Measurements from ENCODE around the gene ARHGEF38. TPM values are rescaled to one million over a fixed set of nuclear protein-coding genes. Genes with fewer than 3 reads are reported as not detected.

Gene ARHGEF38
- total RNA-seq, 1 experiment from 2014 or later = not detected

DNA sequence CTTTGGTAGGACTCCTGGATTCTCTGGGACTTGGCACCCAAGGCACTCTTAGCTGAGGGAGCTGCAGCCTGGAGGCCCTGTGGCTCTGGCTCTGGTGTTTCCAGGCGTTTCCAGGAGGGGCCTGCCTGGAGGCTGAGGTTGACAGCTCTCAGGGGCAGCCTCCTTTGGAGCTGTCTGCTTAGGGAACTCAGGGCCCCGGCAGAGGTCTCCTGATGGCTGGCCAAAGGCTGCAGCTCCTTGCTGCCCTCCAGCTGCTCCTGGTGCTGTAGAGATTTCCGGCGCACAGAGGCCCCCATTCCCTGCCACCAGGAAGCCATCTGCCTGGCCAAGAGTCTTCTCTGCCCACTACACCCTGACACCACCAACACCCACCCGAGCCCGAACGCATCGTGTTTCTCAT, 25.3 kb upstream of the ARHGEF38 start:
- BruUV-seq (replicated peaks) = no TSS peak
- ChIA-PET POLR2A (no interaction called here), CTCF (interaction anchor here (0.6 to 0.7 kb wide), 2 partner anchors 103 to 187 kb away, joined by 3 to 5 read pairs; no protein-coding TSS in a partner anchor)
- no peak overlapping the region for H3K4me3 Mint-ChIP-seq (ENCODE audit: unreplicated experiment)
- no peaks in the 10 kb centered on the region for H3K27me3 Mint-ChIP-seq (ENCODE audit: insufficient read depth, unreplicated experiment)
- TF ChIP-seq, protein P1, sequence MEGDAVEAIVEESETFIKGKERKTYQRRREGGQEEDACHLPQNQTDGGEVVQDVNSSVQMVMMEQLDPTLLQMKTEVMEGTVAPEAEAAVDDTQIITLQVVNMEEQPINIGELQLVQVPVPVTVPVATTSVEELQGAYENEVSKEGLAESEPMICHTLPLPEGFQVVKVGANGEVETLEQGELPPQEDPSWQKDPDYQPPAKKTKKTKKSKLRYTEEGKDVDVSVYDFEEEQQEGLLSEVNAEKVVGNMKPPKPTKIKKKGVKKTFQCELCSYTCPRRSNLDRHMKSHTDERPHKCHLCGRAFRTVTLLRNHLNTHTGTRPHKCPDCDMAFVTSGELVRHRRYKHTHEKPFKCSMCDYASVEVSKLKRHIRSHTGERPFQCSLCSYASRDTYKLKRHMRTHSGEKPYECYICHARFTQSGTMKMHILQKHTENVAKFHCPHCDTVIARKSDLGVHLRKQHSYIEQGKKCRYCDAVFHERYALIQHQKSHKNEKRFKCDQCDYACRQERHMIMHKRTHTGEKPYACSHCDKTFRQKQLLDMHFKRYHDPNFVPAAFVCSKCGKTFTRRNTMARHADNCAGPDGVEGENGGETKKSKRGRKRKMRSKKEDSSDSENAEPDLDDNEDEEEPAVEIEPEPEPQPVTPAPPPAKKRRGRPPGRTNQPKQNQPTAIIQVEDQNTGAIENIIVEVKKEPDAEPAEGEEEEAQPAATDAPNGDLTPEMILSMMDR (IDR thresholded peaks at IDR 0.05; ENCODE audit: unreplicated experiment) = no peak
- no peaks in the 10 kb centered on the region for H3K4me1 Mint-ChIP-seq (ENCODE audit: insufficient read depth, unreplicated experiment)
- H3K36me3 Mint-ChIP-seq (ENCODE audit: insufficient read depth, unreplicated experiment) = no peaks in the 10 kb centered on the region
- no peak overlapping the region for H3K27ac Mint-ChIP-seq (ENCODE audit: low read depth, unreplicated experiment)
- no peak for DNase-seq (ENCODE audit: unreplicated experiment)
- no peaks in the 10 kb centered on the region for H3K9me3 Mint-ChIP-seq (ENCODE audit: unreplicated experiment)
- intact Hi-C loops (cut with micrococcal nuclease) = no loop called here

DNA sequence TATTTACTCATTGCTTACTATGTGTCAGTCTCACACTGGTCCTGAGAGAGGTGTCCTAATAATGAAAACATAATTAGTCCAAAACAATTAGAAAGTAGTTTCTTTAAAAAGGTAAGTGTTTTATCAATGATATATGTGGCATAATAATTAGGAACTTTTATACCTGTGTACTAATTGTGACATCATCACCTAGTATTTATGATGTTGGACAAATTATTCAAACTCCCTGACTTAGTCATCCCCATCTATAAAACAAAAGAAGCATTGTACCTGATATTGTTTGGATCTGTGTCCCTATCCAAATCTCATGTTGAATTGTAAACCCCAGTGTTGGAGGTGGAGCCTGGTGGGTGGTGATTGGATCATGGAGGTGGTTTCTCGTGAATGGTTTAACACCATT, 15.8 kb upstream of the ARHGEF38 start:
- CTCF ChIA-PET = interaction anchor here (1.1 kb wide), 1 partner anchor 16 kb away, joined by 3 read pairs; no protein-coding TSS in a partner anchor
- TF ChIP-seq, protein P1 (IDR thresholded peaks at IDR 0.05; ENCODE audit: unreplicated experiment) = no peak
- no TSS peak for BruUV-seq (replicated peaks)
- no peaks in the 10 kb centered on the region for H3K36me3 Mint-ChIP-seq (ENCODE audit: insufficient read depth, unreplicated experiment)
- no peaks in the 10 kb centered on the region for H3K4me1 Mint-ChIP-seq (ENCODE audit: insufficient read depth, unreplicated experiment)
- no peak overlapping the region for H3K27ac Mint-ChIP-seq (ENCODE audit: low read depth, unreplicated experiment)
- no peak overlapping the region for H3K4me3 Mint-ChIP-seq (ENCODE audit: unreplicated experiment)
- intact Hi-C loops (cut with micrococcal nuclease) = no loop called here
- DNase-seq (ENCODE audit: unreplicated experiment) = no peak
- H3K27me3 Mint-ChIP-seq (ENCODE audit: insufficient read depth, unreplicated experiment) = no peaks in the 10 kb centered on the region
- no peaks in the 10 kb centered on the region for H3K9me3 Mint-ChIP-seq (ENCODE audit: unreplicated experiment)
- POLR2A ChIA-PET = no interaction called here

DNA sequence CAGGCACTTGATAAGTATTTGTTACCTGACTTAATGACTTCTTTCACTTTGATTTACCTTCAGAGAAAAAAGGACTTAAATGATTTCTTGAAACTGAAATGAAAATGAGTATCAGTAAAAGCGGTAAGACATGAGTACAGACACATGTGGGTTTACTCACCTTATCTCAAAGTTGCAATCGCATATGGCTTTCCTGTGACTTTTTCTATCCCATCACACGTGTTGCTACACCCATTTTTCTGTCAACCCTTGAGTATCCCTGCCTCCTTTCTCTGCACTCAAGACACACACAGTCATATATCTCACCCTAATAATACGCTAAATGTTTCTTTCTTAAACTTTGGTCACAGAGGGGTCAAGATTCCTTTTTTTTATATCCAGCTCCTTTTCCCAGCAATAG, 11.0 kb upstream of the ARHGEF38 start:
- no peak for DNase-seq (ENCODE audit: unreplicated experiment)
- Mint-ChIP-seq H3K27ac (ENCODE audit: low read depth, unreplicated experiment) (no peak overlapping the region), H3K4me1 (ENCODE audit: insufficient read depth, unreplicated experiment) (no peaks in the 10 kb centered on the region), H3K36me3 (ENCODE audit: insufficient read depth, unreplicated experiment) (no peaks in the 10 kb centered on the region), H3K27me3 (ENCODE audit: insufficient read depth, unreplicated experiment) (no peaks in the 10 kb centered on the region), H3K4me3 (ENCODE audit: unreplicated experiment) (no peak overlapping the region), H3K9me3 (ENCODE audit: unreplicated experiment) (no peaks in the 10 kb centered on the region)
- ChIA-PET CTCF (no interaction called here), POLR2A (no interaction called here)
- TF ChIP-seq, protein P1 (IDR thresholded peaks at IDR 0.05; ENCODE audit: unreplicated experiment) = no peak
- intact Hi-C loops (cut with micrococcal nuclease) = no loop called here
- no TSS peak for BruUV-seq (replicated peaks)

DNA sequence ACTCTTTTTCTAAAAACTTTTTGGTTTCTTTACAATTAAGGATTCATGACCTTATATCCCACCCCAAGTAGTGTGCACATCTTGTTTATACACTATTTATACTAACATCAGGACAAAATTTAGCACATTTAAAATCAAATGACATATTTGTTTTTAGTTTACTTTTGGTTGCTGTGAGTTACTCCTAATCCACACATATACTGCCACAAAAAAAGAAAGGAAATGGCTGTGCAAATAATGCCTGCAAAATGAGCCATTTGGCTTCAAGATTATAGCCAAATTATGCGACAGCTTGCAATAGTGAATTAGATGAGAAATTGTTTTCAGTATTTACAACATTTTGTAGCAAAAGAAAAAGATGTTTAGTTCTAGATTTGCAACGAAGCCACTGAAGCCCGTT, 10.4 kb upstream of the ARHGEF38 start:
- Mint-ChIP-seq H3K4me3 (ENCODE audit: unreplicated experiment) (no peak overlapping the region), H3K36me3 (ENCODE audit: insufficient read depth, unreplicated experiment) (no peaks in the 10 kb centered on the region), H3K27ac (ENCODE audit: low read depth, unreplicated experiment) (no peak overlapping the region), H3K4me1 (ENCODE audit: insufficient read depth, unreplicated experiment) (no peaks in the 10 kb centered on the region), H3K27me3 (ENCODE audit: insufficient read depth, unreplicated experiment) (no peaks in the 10 kb centered on the region), H3K9me3 (ENCODE audit: unreplicated experiment) (no peaks in the 10 kb centered on the region)
- ChIA-PET POLR2A (no interaction called here), CTCF (interaction anchor here (3.9 kb wide), 1 partner anchor 21 kb away, joined by 15 read pairs; no protein-coding TSS in a partner anchor)
- BruUV-seq (replicated peaks) = no TSS peak
- TF ChIP-seq, protein P1 (IDR thresholded peaks at IDR 0.05; ENCODE audit: unreplicated experiment) = no peak
- intact Hi-C loops (cut with micrococcal nuclease) = no loop called here
- DNase-seq (ENCODE audit: unreplicated experiment) = no peak

Data from MCF 10A (cell line).